Fibroblast of skin of left quadriceps (primary cell): Measurements from ENCODE around the gene POLG.

ENCODE experiments used
- DNase-seq, 2 experiments: peaks; one replicate each; pipeline ENCODE4 v3.0.0-alpha.2; 2013; ENCODE audit warnings: low read depth in 2 of 2

The POLG gene

GRCh38 chr15:89370120-89370977, 35.7 kb upstream of the POLG start:
- DNase-seq: no peak

- DNase-seq: no peak
Measured at GRCh38 chr15:89369341-89369947, 34.8 kb upstream of the POLG start.

GRCh38 chr15:89368566-89369223, 34.1 kb upstream of the POLG start:
- no peak for DNase-seq

- DNase-seq: no peak
Measured at GRCh38 chr15:89367485-89368451, 33.1 kb upstream of the POLG start.

GRCh38 chr15:89366656-89367393, 32.2 kb upstream of the POLG start:
- DNase-seq: no peak

- no peak for DNase-seq
Measured at GRCh38 chr15:89365462-89366065, 30.9 kb upstream of the POLG start.

GRCh38 chr15:89364741-89365450, 30.3 kb upstream of the POLG start:
- no peak for DNase-seq

GRCh38 chr15:89364341-89364740, 29.7 kb upstream of the POLG start:
- no peak for DNase-seq

GRCh38 chr15:89363770-89364169, 29.1 kb upstream of the POLG start:
- DNase-seq: no peak

GRCh38 chr15:89363133-89363532, 28.5 kb upstream of the POLG start:
- no peak for DNase-seq

- no peak for DNase-seq
Measured at GRCh38 chr15:89362203-89363101, 27.8 kb upstream of the POLG start.

GRCh38 chr15:89361451-89362202, 27.0 kb upstream of the POLG start:
- DNase-seq: peak; percentile 11 to 20

- no peak for DNase-seq
Measured at GRCh38 chr15:89360294-89360971, 25.8 kb upstream of the POLG start.

- DNase-seq: no peak
Measured at GRCh38 chr15:89359471-89360293, 25.1 kb upstream of the POLG start.

- DNase-seq: peak; percentile 21 to 33
Measured at GRCh38 chr15:89358755-89359439, 24.3 kb upstream of the POLG start.

- DNase-seq: no peak
Measured at GRCh38 chr15:89358435-89358754, 23.8 kb upstream of the POLG start.
